ENCODE results near the gene DPP6. TPM values are rescaled to one million over a fixed set of nuclear protein-coding genes. Genes with fewer than 3 reads are reported as not detected.
"Not testable (repeated sequence)": the region's sequence is repeated elsewhere in the genome, so short reads cannot be mapped to it uniquely, and the experiment has no call there.

The DPP6 gene
- total RNA-seq, 1 donor from 2014 or later = not detected

DNA sequence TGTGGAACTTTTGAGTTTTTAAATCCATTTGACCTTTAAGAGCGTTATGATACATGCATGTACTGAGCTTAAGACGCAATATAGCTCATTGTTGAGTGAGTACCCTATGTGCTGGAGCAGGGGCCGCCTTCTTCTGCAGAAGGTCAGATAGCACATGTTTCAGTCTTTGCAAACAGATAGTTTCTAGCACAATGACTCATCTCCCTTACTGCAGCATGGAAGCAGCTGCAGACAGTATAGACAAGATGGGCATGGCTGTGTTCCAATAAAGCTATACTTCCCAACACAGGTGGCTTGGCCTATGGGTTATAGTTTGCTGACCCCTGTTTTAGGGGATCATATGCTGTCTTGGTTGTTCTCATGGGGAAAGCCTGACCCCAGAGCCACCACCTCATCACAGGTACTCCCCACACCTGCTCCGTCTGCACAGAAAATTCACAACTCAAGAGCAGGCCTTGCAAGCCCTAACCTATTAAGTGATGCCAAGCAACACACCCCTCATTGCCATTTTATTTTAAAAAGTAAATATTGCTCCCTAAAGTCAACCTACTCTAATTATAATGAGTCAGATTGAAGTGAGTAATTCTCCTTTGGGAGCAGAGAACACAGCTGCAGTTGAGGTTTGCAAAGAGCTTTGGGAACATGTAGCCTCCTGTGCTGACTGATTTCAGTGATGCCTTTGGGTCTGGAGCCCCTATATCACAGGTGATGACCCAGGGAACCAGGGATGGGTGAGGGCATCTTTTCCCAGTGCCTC lies 620.6 kb downstream of the DPP6 start:
- no peaks in the 10 kb centered on the region for H3K4me1 Mint-ChIP-seq (ENCODE audit: low read depth, unreplicated experiment)
- TF ChIP-seq, protein P1, sequence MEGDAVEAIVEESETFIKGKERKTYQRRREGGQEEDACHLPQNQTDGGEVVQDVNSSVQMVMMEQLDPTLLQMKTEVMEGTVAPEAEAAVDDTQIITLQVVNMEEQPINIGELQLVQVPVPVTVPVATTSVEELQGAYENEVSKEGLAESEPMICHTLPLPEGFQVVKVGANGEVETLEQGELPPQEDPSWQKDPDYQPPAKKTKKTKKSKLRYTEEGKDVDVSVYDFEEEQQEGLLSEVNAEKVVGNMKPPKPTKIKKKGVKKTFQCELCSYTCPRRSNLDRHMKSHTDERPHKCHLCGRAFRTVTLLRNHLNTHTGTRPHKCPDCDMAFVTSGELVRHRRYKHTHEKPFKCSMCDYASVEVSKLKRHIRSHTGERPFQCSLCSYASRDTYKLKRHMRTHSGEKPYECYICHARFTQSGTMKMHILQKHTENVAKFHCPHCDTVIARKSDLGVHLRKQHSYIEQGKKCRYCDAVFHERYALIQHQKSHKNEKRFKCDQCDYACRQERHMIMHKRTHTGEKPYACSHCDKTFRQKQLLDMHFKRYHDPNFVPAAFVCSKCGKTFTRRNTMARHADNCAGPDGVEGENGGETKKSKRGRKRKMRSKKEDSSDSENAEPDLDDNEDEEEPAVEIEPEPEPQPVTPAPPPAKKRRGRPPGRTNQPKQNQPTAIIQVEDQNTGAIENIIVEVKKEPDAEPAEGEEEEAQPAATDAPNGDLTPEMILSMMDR (IDR thresholded peaks at IDR 0.05; ENCODE audit: partially characterized antibody, unreplicated experiment) = no peak
- peaks cover 4% of the 10 kb centered on the region for H3K27me3 Mint-ChIP-seq (ENCODE audit: unreplicated experiment)
- H3K4me3 Mint-ChIP-seq (ENCODE audit: unreplicated experiment) = no peak overlapping the region
- peaks cover 25% of the 10 kb centered on the region for H3K36me3 Mint-ChIP-seq (ENCODE audit: unreplicated experiment)
- H3K9me3 Mint-ChIP-seq (ENCODE audit: unreplicated experiment) = peaks cover 36% of the 10 kb centered on the region
- H3K27ac Mint-ChIP-seq (ENCODE audit: unreplicated experiment) = no peak overlapping the region
- no peak for DNase-seq

DNA sequence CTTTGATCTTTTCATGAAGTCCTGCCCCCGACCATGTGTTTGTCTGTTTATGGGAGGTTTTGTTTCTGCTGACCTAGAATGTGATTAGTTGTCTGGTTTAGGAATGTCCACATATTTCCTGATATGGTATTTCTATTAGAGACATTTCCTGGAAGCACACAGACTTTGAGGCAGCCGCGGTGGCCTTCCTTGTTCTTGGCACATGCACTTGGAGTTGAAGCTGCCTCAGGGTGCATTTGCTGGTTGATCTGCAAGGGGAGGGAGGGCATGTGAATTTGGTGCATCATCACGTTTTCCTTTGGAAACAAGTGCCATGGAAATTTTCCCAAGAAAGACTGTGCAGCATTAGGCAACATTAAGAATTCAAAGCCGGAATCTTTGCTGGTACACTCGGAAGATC lies 622.0 kb downstream of the DPP6 start:
- Mint-ChIP-seq H3K4me3 (ENCODE audit: unreplicated experiment) (no peak overlapping the region), H3K9me3 (ENCODE audit: unreplicated experiment) (peaks cover 35% of the 10 kb centered on the region), H3K4me1 (ENCODE audit: low read depth, unreplicated experiment) (no peaks in the 10 kb centered on the region), H3K36me3 (ENCODE audit: unreplicated experiment) (peaks cover 32% of the 10 kb centered on the region), H3K27me3 (ENCODE audit: unreplicated experiment) (peaks cover 4% of the 10 kb centered on the region), H3K27ac (ENCODE audit: unreplicated experiment) (no peak overlapping the region)
- TF ChIP-seq, protein P1 (IDR thresholded peaks at IDR 0.05; ENCODE audit: partially characterized antibody, unreplicated experiment) = no peak
- DNase-seq = no peak

GRCh38 chr7:154675560-154675959 lies 623.4 kb downstream of the DPP6 start:
- H3K27ac Mint-ChIP-seq (ENCODE audit: unreplicated experiment) = no peak overlapping the region
- DNase-seq = no peak

GRCh38 chr7:154676033-154676421 lies 623.8 kb downstream of the DPP6 start:
- H3K4me1 Mint-ChIP-seq (ENCODE audit: low read depth, unreplicated experiment); H3K27me3 Mint-ChIP-seq (ENCODE audit: unreplicated experiment); H3K4me3 Mint-ChIP-seq (ENCODE audit: unreplicated experiment); DNase-seq; H3K27ac Mint-ChIP-seq (ENCODE audit: unreplicated experiment): not testable (repeated sequence)
- Mint-ChIP-seq H3K36me3 (ENCODE audit: unreplicated experiment) (peaks cover 32% of the 10 kb centered on the region), H3K9me3 (ENCODE audit: unreplicated experiment) (peaks cover 34% of the 10 kb centered on the region)

More at GRCh38 chr7:154675560-154675959, 623.4 kb downstream of the DPP6 start:
- TF ChIP-seq, protein P1 (IDR thresholded peaks at IDR 0.05; ENCODE audit: partially characterized antibody, unreplicated experiment) = no peak
- Mint-ChIP-seq H3K4me3 (ENCODE audit: unreplicated experiment) (no peak overlapping the region), H3K9me3 (ENCODE audit: unreplicated experiment) (peaks cover 35% of the 10 kb centered on the region), H3K4me1 (ENCODE audit: low read depth, unreplicated experiment) (no peaks in the 10 kb centered on the region), H3K27me3 (ENCODE audit: unreplicated experiment) (peaks cover 2% of the 10 kb centered on the region), H3K36me3 (ENCODE audit: unreplicated experiment) (peaks cover 32% of the 10 kb centered on the region)

- Mint-ChIP-seq H3K27ac (ENCODE audit: unreplicated experiment) (no peak overlapping the region), H3K36me3 (ENCODE audit: unreplicated experiment) (peaks cover 32% of the 10 kb centered on the region), H3K27me3 (ENCODE audit: unreplicated experiment) (peaks cover 2% of the 10 kb centered on the region), H3K4me1 (ENCODE audit: low read depth, unreplicated experiment) (no peaks in the 10 kb centered on the region), H3K4me3 (ENCODE audit: unreplicated experiment) (no peak overlapping the region), H3K9me3 (ENCODE audit: unreplicated experiment) (peaks cover 32% of the 10 kb centered on the region)
- TF ChIP-seq, protein P1 (IDR thresholded peaks at IDR 0.05; ENCODE audit: partially characterized antibody, unreplicated experiment) = no peak
- DNase-seq = no peak
These were observed 624.4 kb downstream of the DPP6 start for GRCh38 chr7:154676422-154677073.

Data from glutamatergic neuron (in vitro differentiated cells).